K562 (cell line): ENCODE measurements around the gene SLC19A3. TPM values are rescaled to one million over a fixed set of nuclear protein-coding genes. Genes with fewer than 3 reads are reported as not detected.

ENCODE experiments used
- ATAC-seq: fragments of 200-7000 bp; cut with Tn5 transposase; 3 replicates; pipeline ENCODE4 v1.9.1; 2020; ENCODE audit warnings: moderate library complexity
- BruUV-seq: library from RNA; stranded (reverse); fragments of 400-500 nt; replicated peaks from 2 replicates; lab custom pipeline; 2021; lab: Mats Ljungman, UMichigan
- CTCF ChIA-PET: fragments of 300-600 bp; formaldehyde crosslinking; extraction: SDS; loops from one replicate; lab custom pipeline; 2021; ENCODE audit warnings: low intra/inter-chr PET ratio; lab: Yijun Ruan, JAX
- POLR2A ChIA-PET: fragments of 300-600, 350-650 bp; sonication (Branson Sonifier 250); formaldehyde crosslinking; extraction: SDS; loops from one replicate; lab custom pipeline; 2021; ENCODE audit warnings: antibody characterized with exemption, inconsistent platforms; lab: Yijun Ruan, JAX
- DNase-seq, 4 experiments: peaks; one replicate each; pipeline versions ENCODE4 v3.0.0 to v3.0.0-alpha.2; 2011 to 2018; ENCODE audit warnings: low spot score in 3 of 4, mixed read lengths in 3 of 4; ENCODE audit errors: extremely low read depth in 1 of 4
- FAIRE-seq: peaks from 2 replicates; lab custom pipeline; 2011; peaks lifted over from hg19 to GRCh38; lab: Jason Lieb, UNC
- H2AFZ ChIP-seq: 2 replicates; pipeline ENCODE4 v1.6.0; 2011; ENCODE audit warnings: low read depth, low read length, control low read depth, inconsistent platforms
- H3K27ac ChIP-seq: fragments of 200-600 bp; 3 replicates; pipeline ENCODE4 v1.8.0; 2011; ENCODE audit warnings: low read depth, mild to moderate bottlenecking, control low read depth, inconsistent platforms, low read length, moderate library complexity, mixed read lengths; ENCODE audit errors: extremely low read depth
- H3K27me3 ChIP-seq, 2 experiments: fragments of 300-600 bp in 1 of 2; 2 replicates in 1 of 2; 3 replicates in 1 of 2; pipeline versions ENCODE4 v1.6.0 to v1.8.0; 2011; ENCODE audit warnings: inconsistent platforms in 2 of 2, low read length in 2 of 2, mild to moderate bottlenecking in 1 of 2, mixed read lengths in 1 of 2, moderate library complexity in 1 of 2; ENCODE audit not compliant: control insufficient read depth in 2 of 2, insufficient read depth in 2 of 2
- H3K36me3 ChIP-seq: fragments of 300-600 bp; 3 replicates; pipeline ENCODE4 v1.8.0; 2011; ENCODE audit warnings: mild to moderate bottlenecking, low read length, inconsistent platforms; ENCODE audit not compliant: control insufficient read depth, insufficient read depth
- H3K4me1 ChIP-seq, 2 experiments: fragments of 200-600 bp in 1 of 2; replicated peaks in 1 of 2; 2 replicates in 1 of 2; 3 replicates in 1 of 2; pipeline versions ENCODE4 v1.5.1 to v1.8.0; 2011; ENCODE audit warnings: inconsistent platforms in 2 of 2, low read length in 2 of 2, mild to moderate bottlenecking in 1 of 2, mixed read lengths in 1 of 2, moderate library complexity in 1 of 2; ENCODE audit not compliant: control insufficient read depth in 2 of 2, insufficient read depth in 2 of 2
- H3K4me2 ChIP-seq: 2 replicates; pipeline ENCODE4 v1.6.1; 2011; ENCODE audit warnings: low read length, control low read depth, inconsistent platforms, mixed read lengths; ENCODE audit not compliant: insufficient read depth
- H3K4me3 ChIP-seq: fragments of 200-600 bp; sonication (generic), shearing (Covaris generic); 2 replicates; pipeline ENCODE4 v1.5.1; 2016; ENCODE audit warnings: control low read depth, inconsistent platforms
- H3K79me2 ChIP-seq: fragments of 200-600 bp; 3 replicates; pipeline ENCODE4 v1.8.0; 2011; ENCODE audit warnings: low read length, inconsistent platforms; ENCODE audit not compliant: control insufficient read depth, insufficient read depth
- H3K9ac ChIP-seq, 2 experiments: 2 replicates each; pipeline versions ENCODE4 v1.6.0 to v1.6.1; 2011; ENCODE audit warnings: low read depth in 2 of 2, low read length in 2 of 2, control low read depth in 1 of 2, inconsistent platforms in 1 of 2, mild to moderate bottlenecking in 1 of 2, mixed read lengths in 1 of 2; ENCODE audit not compliant: insufficient read depth in 1 of 2
- H3K9me1 ChIP-seq: one replicate; pipeline ENCODE4 v1.6.0; 2011; ENCODE audit warnings: inconsistent platforms, mild to moderate bottlenecking, low read length, moderate library complexity; ENCODE audit not compliant: control insufficient read depth, insufficient read depth
- H3K9me3 ChIP-seq: replicated peaks from 2 replicates; pipeline ENCODE4 v1.5.1; 2011; ENCODE audit warnings: low read depth, low read length, inconsistent platforms; ENCODE audit not compliant: control insufficient read depth, insufficient read depth
- H4K20me1 ChIP-seq: replicated peaks from 2 replicates; pipeline ENCODE4 v1.6.1; 2011; ENCODE audit warnings: low read length, inconsistent platforms, mixed read lengths; ENCODE audit not compliant: control insufficient read depth, insufficient read depth
- BDP1 ChIP-seq: IDR thresholded peaks from 3 replicates; pipeline ENCODE4 v1.6.1; 2011; ENCODE audit not compliant: insufficient read length, insufficient read depth
- SMARCE1 ChIP-seq: fragments of 450-650 bp; IDR thresholded peaks from 2 replicates; pipeline ENCODE4 v1.7.1; 2016; ENCODE audit warnings: mild to moderate bottlenecking
- ZNF197 ChIP-seq: fragments of 200-800 bp; sonication (Bioruptor generic); IDR thresholded peaks from 2 replicates; pipeline ENCODE4 v1.6.1; 2016; ENCODE audit warnings: low read depth, missing genetic modification characterization, missing compliant biosample characterization
- WGBS: fragments of 100-300 bp; shearing (Covaris generic); methylation state at CpG from one replicate; pipeline ENCODE4 v1.1.6; 2016; ENCODE audit warnings: low coverage, mixed read lengths; ENCODE audit not compliant: insufficient coverage; ENCODE audit errors: missing lambda C conversion rate; 5-methylcytosine and 5-hydroxymethylcytosine counted together
- in situ Hi-C: fragments of 300-500 bp; cut with MboI; formaldehyde crosslinking; loops from 4 replicates; pipeline ENCODE4 v1.15.0; 2018; ENCODE audit warnings: inconsistent platforms, mixed read lengths
- intact Hi-C: fragments of 100-400 bp; cut with micrococcal nuclease; formaldehyde crosslinking; loops from 2 replicates; pipeline ENCODE4 v1.14.2; 2022
- polyA plus RNA-seq, 8 experiments: library from polyadenylated mRNA; depleted of rRNA in 4 of 8; stranded (reverse) in 5 of 8; unstranded in 3 of 8; fragments of >200 nt; fragmentation: Nextera tagmentation in 2 of 8; fragmentation: Illumina TruSeq in 1 of 8; extraction: Ambion mirVana in 2 of 8; extraction: Trizol in 1 of 8; gene quantifications; 2 replicates each; pipeline versions ENCODE4 v1.2.1 to v1.2.3, GENCODE V29; 2011 to 2014; ENCODE audit warnings: inconsistent platforms in 1 of 8, missing spikeins in 1 of 8
- total RNA-seq, 7 experiments: library from RNA; depleted of rRNA in 6 of 7; stranded (reverse); fragments of >200 nt in 6 of 7; fragmentation: Illumina TruSeq in 2 of 7; extraction: Trizol in 2 of 7; gene quantifications; 2 replicates each; pipeline versions ENCODE4 v1.2.1 to v1.2.3, GENCODE V29; 2011 to 2021; ENCODE audit warnings: low replicate concordance in 1 of 7
- TF ChIP-seq, protein P1 (sequence below): IDR thresholded peaks from 2 replicates; pipeline ENCODE4 v1.6.1; 2011; ENCODE audit warnings: borderline replicate concordance, low read depth, mild to moderate bottlenecking, moderate library complexity, low read length; ENCODE audit not compliant: insufficient read depth, poor library complexity, severe bottlenecking

SLC19A3 gene
- total and polyA plus RNA-seq, 9 of the 15 experiments (the other 6 are each of a cell fraction or from before 2014, with no cell fraction given), result not detected

- no TSS peak for BruUV-seq
- CTCF ChIA-PET, result no interaction called here
- TF ChIP-seq SMARCE1, result no peak
- TF ChIP-seq, protein P1, sequence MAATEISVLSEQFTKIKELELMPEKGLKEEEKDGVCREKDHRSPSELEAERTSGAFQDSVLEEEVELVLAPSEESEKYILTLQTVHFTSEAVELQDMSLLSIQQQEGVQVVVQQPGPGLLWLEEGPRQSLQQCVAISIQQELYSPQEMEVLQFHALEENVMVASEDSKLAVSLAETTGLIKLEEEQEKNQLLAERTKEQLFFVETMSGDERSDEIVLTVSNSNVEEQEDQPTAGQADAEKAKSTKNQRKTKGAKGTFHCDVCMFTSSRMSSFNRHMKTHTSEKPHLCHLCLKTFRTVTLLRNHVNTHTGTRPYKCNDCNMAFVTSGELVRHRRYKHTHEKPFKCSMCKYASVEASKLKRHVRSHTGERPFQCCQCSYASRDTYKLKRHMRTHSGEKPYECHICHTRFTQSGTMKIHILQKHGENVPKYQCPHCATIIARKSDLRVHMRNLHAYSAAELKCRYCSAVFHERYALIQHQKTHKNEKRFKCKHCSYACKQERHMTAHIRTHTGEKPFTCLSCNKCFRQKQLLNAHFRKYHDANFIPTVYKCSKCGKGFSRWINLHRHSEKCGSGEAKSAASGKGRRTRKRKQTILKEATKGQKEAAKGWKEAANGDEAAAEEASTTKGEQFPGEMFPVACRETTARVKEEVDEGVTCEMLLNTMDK, result no peak
- TF ChIP-seq BDP1, result no peak
- no peak for TF ChIP-seq ZNF197 (CRISPR knock-in tag)
- Histone ChIP-seq H3K79me2 (no peaks in the 10 kb centered on the region), H2AFZ (no peak overlapping the region), H3K27ac (no peak overlapping the region), H3K27me3 (peaks cover 0 to 7% of the 10 kb centered on the region in 2 experiments; a peak in 1 of 5 replicates), H3K9me1 (no peaks in the 10 kb centered on the region), H3K36me3 (no peaks in the 10 kb centered on the region), H4K20me1 (no peaks in the 10 kb centered on the region), H3K4me3 (no peak overlapping the region), H3K9me3 (no peaks in the 10 kb centered on the region), H3K4me2 (no peak overlapping the region), H3K4me1 (no peaks in the 10 kb centered on the region), H3K9ac (no peak overlapping the region)
- in situ Hi-C loops, result no loop called here
- FAIRE-seq (no peak), DNase-seq (no peak), ATAC-seq (no peak)
- intact Hi-C loops, result no loop called here
- 3% methylated on average over 7 of the region's 7 CpGs for WGBS
- POLR2A ChIA-PET, result no interaction called here
Measured at GRCh38 chr2:227710986-227711385, 6.8 kb downstream of the SLC19A3 start.
